Measurements from ENCODE around the gene PIK3CB.

PIK3CB gene

GRCh38 chr3:138640537-138640936 lies 194.2 kb downstream of the PIK3CB start:
- no peak for DNase-seq (ENCODE audit: low read depth)
- no peak overlapping the region for H3K4me3 ChIP-seq (ENCODE audit: low read depth, low read length)
- TF ChIP-seq, protein P1, sequence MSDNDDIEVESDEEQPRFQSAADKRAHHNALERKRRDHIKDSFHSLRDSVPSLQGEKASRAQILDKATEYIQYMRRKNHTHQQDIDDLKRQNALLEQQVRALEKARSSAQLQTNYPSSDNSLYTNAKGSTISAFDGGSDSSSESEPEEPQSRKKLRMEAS (IDR thresholded peaks at IDR 0.05; ENCODE audit: low read depth, low read length): no peak
- TF ChIP-seq CTCF (IDR thresholded peaks at IDR 0.05; ENCODE audit: low read depth, low read length) (no peak), POLR2A (IDR thresholded peaks at IDR 0.05; ENCODE audit: extremely low read depth, insufficient read length) (no peak), MYC (IDR thresholded peaks at IDR 0.05; ENCODE audit: low read depth, low read length) (no peak)

- no peak overlapping the region for H3K4me3 ChIP-seq (ENCODE audit: low read depth, low read length)
- TF ChIP-seq CTCF (IDR thresholded peaks at IDR 0.05; ENCODE audit: low read depth, low read length) (no peak), MYC (IDR thresholded peaks at IDR 0.05; ENCODE audit: low read depth, low read length) (no peak), POLR2A (IDR thresholded peaks at IDR 0.05; ENCODE audit: extremely low read depth, insufficient read length) (no peak)
- TF ChIP-seq, protein P1 (IDR thresholded peaks at IDR 0.05; ENCODE audit: low read depth, low read length): no peak
Measured at GRCh38 chr3:138638641-138639040, 196.1 kb downstream of the PIK3CB start.

DNA sequence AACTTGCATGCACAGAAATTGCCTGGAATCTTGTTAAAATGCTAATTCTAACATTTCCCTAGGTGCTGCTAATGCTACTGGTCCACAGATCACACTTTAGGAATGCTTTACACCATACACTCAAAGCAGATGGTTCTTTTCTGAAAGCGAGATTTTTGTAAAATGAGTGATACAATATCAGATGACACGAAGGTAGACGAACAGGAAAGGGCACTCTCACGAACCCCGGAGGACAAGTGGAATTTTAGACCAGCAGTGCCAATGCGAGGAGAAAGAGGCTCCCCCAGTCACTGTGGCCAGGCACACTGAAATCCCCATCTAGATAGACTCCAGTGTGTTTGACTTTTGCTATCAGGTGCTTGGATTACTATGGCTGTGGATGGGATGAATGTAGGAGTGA lies 205.2 kb downstream of the PIK3CB start:
- TF ChIP-seq POLR2A (IDR thresholded peaks at IDR 0.05; ENCODE audit: extremely low read depth, insufficient read length) (no peak), MYC (IDR thresholded peaks at IDR 0.05; ENCODE audit: low read depth, low read length) (no peak), CTCF (IDR thresholded peaks at IDR 0.05; ENCODE audit: low read depth, low read length) (no peak)
- TF ChIP-seq, protein P1 (IDR thresholded peaks at IDR 0.05; ENCODE audit: low read depth, low read length): no peak
- no peak overlapping the region for H3K4me3 ChIP-seq (ENCODE audit: low read depth, low read length)
- DNase-seq (ENCODE audit: low read depth): no peak

More at GRCh38 chr3:138638641-138639040, 196.1 kb downstream of the PIK3CB start:
- DNase-seq (ENCODE audit: low read depth): no peak

DNA sequence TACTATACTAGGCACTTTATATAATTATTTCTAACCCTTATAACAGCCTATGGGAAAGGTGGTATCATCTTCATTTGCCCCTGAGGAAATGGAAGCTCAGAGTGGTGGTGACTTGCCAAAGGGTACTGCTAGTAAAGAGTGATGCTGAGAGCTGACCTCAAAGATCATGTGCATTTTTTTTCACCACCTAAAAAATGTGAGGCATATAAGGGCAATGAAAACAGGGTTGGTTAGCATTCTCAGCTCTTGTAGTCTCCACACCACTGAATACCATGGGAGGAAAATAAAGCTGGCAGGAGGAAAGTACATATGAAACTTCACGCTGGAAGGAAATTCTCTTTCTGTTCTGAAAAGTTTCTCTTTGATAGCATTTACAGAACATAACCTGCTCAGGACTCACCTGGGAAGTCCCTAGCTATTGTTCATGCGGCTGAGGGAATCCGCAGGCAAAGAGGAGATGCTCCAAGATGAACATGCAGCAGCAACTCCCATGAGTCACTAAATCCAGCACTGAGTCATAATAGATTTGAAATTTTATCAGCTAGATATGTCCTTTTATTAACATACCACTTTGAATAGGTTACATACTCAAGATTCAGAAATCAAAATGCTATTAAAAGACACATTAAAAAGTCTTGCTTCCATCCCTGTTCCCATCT lies 208.9 kb downstream of the PIK3CB start:
- no peak overlapping the region for H3K4me3 ChIP-seq (ENCODE audit: low read depth, low read length)
- TF ChIP-seq, protein P1 (IDR thresholded peaks at IDR 0.05; ENCODE audit: low read depth, low read length): no peak
- no peak for TF ChIP-seq POLR2A (IDR thresholded peaks at IDR 0.05; ENCODE audit: extremely low read depth, insufficient read length)
- TF ChIP-seq CTCF (IDR thresholded peaks at IDR 0.05; ENCODE audit: low read depth, low read length): no peak
- TF ChIP-seq MYC (IDR thresholded peaks at IDR 0.05; ENCODE audit: low read depth, low read length): no peak
- DNase-seq (ENCODE audit: low read depth): no peak

DNA sequence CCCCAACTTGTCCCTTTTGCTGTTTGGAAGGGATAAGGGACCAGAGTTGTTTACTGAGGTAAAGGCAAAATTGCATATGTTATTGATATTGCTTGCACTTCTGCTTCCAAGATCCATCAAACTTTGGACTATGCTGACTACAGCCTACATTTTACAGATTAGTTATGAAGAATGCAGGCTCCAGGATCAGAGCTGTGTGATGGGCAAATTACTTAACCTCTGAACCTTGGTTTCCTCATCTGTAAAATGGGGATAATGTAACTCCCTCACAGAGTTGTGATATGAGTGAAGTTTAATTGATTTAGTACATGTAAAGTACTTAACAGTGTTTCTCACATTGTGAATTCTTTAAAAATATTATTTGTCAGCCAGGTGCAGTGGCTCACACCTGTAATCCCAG lies 210.2 kb downstream of the PIK3CB start:
- H3K4me3 ChIP-seq (ENCODE audit: low read depth, low read length): no peak overlapping the region
- TF ChIP-seq, protein P1 (IDR thresholded peaks at IDR 0.05; ENCODE audit: low read depth, low read length): no peak
- TF ChIP-seq CTCF (IDR thresholded peaks at IDR 0.05; ENCODE audit: low read depth, low read length) (no peak), MYC (IDR thresholded peaks at IDR 0.05; ENCODE audit: low read depth, low read length) (no peak), POLR2A (IDR thresholded peaks at IDR 0.05; ENCODE audit: extremely low read depth, insufficient read length) (no peak)
- DNase-seq (ENCODE audit: low read depth): no peak

Data from NB4 (cell line).